Skeletal muscle tissue (tissue), 4 donors: ENCODE data around the gene HAO2. TPM values are rescaled to one million over a fixed set of nuclear protein-coding genes. Genes with fewer than 3 reads are reported as not detected.
"Not testable (repeated sequence)": the region's sequence is repeated elsewhere in the genome, so short reads cannot be mapped to it uniquely, and the experiment has no call there.

Experiments
- H3K27ac ChIP-seq: one replicate; pipeline ENCODE4 v1.7.0; 2013; ENCODE audit warnings: mild to moderate bottlenecking, low read depth, low read length, inconsistent platforms
- H3K27me3 ChIP-seq, 3 donors: one replicate each; pipeline ENCODE4 v1.7.0; 2013; ENCODE audit warnings: low read length in 3 of 3; ENCODE audit not compliant: control insufficient read depth in 3 of 3, insufficient read depth in 3 of 3
- H3K36me3 ChIP-seq, 3 donors: one replicate each; pipeline ENCODE4 v1.7.0; 2013; ENCODE audit warnings: low read length in 3 of 3; ENCODE audit not compliant: control insufficient read depth in 3 of 3, insufficient read depth in 3 of 3
- H3K4me1 ChIP-seq, 3 donors: one replicate each; pipeline ENCODE4 v1.7.0; 2013; ENCODE audit warnings: low read length in 3 of 3, mild to moderate bottlenecking in 3 of 3; ENCODE audit not compliant: control insufficient read depth in 3 of 3, insufficient read depth in 3 of 3
- H3K4me3 ChIP-seq, 3 donors: one replicate each; pipeline ENCODE4 v1.7.0; 2013; ENCODE audit warnings: low read length in 3 of 3
- H3K9ac ChIP-seq, 3 donors: one replicate each; pipeline ENCODE4 v1.7.0; 2013; ENCODE audit warnings: low read length in 3 of 3, mild to moderate bottlenecking in 3 of 3, moderate library complexity in 2 of 3, low read depth in 1 of 3
- H3K9me3 ChIP-seq, 3 donors: one replicate each; pipeline ENCODE4 v1.7.0; 2013; ENCODE audit warnings: low read length in 3 of 3; ENCODE audit not compliant: control insufficient read depth in 3 of 3
- total RNA-seq: library from RNA; depleted of rRNA; stranded (reverse); fragments of >200 nt; gene quantifications from one replicate; pipeline ENCODE4 v1.2.3, GENCODE V29; 2014
- donor health status: Osteomylitis.

HAO2 gene
- total RNA-seq, 1 donor from 2014 or later, result not detected

DNA sequence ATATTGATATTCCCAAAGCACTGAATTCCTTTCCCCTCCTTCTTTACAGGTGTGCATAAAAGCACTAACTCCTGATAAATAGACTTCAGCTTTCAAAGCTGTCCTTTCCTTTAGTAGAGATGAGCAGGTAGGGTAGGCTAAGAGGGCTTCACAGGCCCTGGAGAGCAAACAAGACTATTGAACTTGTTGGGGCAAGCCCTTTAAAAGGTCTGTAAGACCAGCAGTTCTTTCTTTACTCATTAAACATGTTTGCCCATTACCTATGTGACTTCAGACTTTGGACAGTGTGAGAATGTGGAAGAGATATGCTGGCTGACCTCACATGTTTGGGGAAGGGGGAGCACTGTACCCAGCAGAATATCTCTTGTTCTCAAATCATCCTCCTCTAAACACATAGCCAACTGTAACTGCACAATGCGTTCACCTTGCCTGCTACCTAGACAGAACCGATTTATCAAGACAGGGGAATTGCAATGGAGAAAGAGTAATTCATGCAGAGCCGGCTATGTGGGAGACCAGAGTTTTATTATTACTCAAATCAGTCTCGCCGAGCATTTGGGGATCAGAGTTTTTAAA, 27.1 kb upstream of the HAO2 start:
- Histone ChIP-seq H3K9me3 (no peaks in the 10 kb centered on the region), H3K27ac (no peak overlapping the region), H3K4me3 (no peak overlapping the region), H3K36me3 (no peaks in the 10 kb centered on the region), H3K27me3 (no peaks in the 10 kb centered on the region), H3K4me1 (no peaks in the 10 kb centered on the region), H3K9ac (no peak overlapping the region)

DNA sequence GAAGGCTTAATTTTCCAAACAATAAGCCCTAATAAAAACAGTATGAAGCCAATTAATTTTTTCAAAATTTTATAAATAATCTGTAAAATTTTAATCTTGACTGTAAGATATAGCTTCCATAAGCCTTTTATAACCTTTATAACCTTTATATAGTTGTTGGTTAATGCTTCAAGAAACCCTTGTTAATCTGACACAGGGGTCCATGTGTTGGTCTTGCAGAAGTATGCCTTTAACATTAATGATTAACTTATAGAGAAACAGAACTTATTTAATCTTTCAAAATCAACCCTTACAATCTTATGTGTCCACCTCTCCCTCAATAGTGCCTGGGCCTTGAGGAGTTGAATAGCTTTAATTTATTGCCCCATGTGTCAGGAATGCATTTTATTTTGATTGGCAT, 23.2 kb upstream of the HAO2 start:
- Histone ChIP-seq H3K9ac (no peak overlapping the region), H3K9me3 (no peaks in the 10 kb centered on the region), H3K4me3 (no peak overlapping the region), H3K27me3 (no peaks in the 10 kb centered on the region), H3K4me1 (no peaks in the 10 kb centered on the region), H3K27ac (no peak overlapping the region), H3K36me3 (no peaks in the 10 kb centered on the region)

DNA sequence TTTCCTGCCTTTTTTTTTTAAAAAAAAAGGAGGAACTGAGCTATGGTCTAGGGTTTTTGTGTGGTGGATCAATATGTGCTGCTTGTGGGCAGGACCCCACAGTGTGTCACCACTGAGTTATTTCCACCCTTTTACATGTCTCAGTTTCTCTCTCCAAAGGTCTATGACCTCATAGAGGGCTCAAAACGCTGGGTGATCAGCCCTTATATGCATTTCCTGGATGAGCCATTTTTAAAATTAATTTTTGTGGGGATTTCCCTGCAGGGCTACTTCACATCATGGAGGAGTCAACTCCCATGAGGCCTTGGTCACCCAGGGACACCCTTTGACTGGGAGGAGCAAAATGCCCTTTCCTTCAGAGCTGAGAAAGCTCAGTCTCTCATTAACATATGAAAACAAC, 20.7 kb upstream of the HAO2 start:
- Histone ChIP-seq H3K4me3 (no peak overlapping the region), H3K36me3 (no peaks in the 10 kb centered on the region), H3K27ac (no peak overlapping the region), H3K27me3 (no peaks in the 10 kb centered on the region), H3K9me3 (no peaks in the 10 kb centered on the region), H3K9ac (no peak overlapping the region), H3K4me1 (no peaks in the 10 kb centered on the region)

DNA sequence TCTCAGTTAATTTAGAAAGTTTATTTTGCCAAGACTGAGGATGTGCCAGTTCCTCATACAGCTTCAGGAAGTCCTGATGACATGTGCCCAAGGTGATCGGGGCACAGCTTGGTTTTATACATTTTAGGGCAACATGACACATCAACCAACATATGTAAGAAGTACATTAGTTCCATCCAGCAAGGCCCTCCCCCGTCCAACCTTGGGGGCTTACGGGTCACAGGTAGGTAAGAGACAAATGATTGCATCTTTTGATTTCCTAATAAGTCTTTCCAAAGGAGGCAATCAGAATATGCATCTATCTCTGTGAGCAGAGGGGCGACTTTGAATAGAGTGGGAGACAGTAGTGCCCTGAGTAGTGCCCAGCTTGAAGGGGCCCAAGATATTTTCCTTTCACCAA, 19.6 kb upstream of the HAO2 start:
- Histone ChIP-seq H3K9ac (no peak overlapping the region), H3K9me3 (no peaks in the 10 kb centered on the region), H3K27ac (no peak overlapping the region), H3K36me3 (no peaks in the 10 kb centered on the region), H3K4me1 (no peaks in the 10 kb centered on the region), H3K4me3 (no peak overlapping the region), H3K27me3 (no peaks in the 10 kb centered on the region)

DNA sequence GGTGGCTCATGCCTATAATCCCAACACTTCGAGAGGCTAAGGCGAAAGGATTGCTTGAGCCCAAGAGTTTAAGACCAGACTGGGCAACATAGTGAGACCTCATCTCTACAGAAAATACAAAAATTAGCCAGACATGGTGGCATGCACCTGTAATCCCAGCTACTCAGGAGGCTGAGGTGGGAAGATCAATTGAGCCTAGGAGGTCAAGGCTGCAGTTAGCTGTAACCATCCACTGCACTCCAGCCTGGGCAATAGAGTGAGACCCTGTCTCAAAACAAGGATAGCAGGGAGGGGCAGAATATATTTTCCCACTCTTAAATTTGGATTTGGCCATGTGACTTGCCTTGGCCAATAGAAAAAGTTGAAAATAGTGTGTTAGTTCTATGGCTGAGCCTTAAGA, 17.7 kb upstream of the HAO2 start:
- H3K27ac ChIP-seq, H3K36me3 ChIP-seq, H3K9me3 ChIP-seq, H3K4me3 ChIP-seq, H3K9ac ChIP-seq, H3K27me3 ChIP-seq, H3K4me1 ChIP-seq: not testable (repeated sequence)

DNA sequence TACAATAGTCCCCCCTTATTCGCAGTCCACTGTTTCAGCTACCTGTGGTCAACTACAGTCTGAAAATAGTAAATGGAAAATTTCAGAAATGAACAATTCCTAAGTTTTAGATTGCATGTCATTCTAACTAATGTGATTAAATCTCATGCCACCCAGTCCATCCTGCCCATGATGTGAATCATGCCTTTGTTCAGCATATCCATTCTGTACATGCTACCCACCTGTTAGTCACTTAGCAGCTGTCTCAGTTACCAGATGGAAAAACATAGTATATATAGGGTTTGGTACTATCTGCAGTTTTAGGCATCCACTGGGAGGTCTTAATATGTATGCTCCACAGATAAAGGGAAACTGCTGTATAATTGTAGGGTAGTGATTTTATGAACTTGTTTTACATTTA, 16.6 kb upstream of the HAO2 start:
- no peaks in the 10 kb centered on the region for H3K27me3 ChIP-seq
- no peak overlapping the region for H3K27ac ChIP-seq
- H3K4me1 ChIP-seq, result no peaks in the 10 kb centered on the region
- H3K4me3 ChIP-seq, result no peak overlapping the region
- no peak overlapping the region for H3K9ac ChIP-seq
- H3K9me3 ChIP-seq, result no peaks in the 10 kb centered on the region
- H3K36me3 ChIP-seq, result no peaks in the 10 kb centered on the region

DNA sequence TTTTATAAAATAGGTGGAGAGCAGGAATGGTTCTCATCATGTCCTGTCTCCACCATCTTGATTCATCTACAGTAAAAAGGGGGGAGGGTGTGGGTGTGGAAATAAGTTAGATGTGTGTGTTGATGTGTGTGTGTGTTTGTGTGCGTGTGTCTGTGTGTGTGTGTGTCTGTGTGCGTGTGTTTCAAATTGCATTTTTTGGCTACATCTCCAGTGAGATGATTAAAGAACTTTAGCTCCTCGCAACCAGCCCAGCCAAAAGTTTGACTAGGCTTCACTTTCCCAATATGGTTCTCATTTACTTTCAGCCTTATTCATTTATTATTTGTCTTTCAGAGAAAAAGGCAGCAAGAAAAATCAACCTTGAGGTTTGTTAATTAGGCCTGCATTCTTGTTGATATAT, 14.7 kb upstream of the HAO2 start:
- no peaks in the 10 kb centered on the region for H3K4me1 ChIP-seq
- H3K27ac ChIP-seq, result no peak overlapping the region
- no peaks in the 10 kb centered on the region for H3K36me3 ChIP-seq
- H3K9ac ChIP-seq, result no peak overlapping the region
- H3K4me3 ChIP-seq, result no peak overlapping the region
- no peaks in the 10 kb centered on the region for H3K9me3 ChIP-seq
- no peaks in the 10 kb centered on the region for H3K27me3 ChIP-seq

DNA sequence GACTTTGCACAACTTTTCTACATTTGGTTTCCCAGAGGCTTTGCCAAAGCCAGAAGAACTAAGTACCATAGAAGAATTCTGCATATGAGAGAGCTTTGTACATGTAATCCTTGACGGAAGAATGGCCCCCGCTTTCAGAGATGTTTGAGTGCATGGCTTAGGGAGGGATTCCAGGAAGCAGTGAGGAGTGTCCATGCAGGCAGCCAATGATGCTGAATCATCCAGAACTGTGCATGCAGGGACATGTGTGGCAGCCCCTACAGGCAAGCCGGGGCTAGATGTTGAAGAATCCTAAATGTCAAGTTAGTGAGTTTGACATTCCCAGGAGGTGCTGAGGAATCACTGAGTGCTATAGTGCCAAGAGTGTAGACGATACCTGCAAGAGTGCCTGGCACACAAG, 9.9 kb upstream of the HAO2 start:
- H3K27me3 ChIP-seq, result no peaks in the 10 kb centered on the region
- H3K9me3 ChIP-seq, result no peaks in the 10 kb centered on the region
- no peak overlapping the region for H3K4me3 ChIP-seq
- no peak overlapping the region for H3K27ac ChIP-seq
- no peak overlapping the region for H3K9ac ChIP-seq
- H3K4me1 ChIP-seq, result no peaks in the 10 kb centered on the region
- no peaks in the 10 kb centered on the region for H3K36me3 ChIP-seq

DNA sequence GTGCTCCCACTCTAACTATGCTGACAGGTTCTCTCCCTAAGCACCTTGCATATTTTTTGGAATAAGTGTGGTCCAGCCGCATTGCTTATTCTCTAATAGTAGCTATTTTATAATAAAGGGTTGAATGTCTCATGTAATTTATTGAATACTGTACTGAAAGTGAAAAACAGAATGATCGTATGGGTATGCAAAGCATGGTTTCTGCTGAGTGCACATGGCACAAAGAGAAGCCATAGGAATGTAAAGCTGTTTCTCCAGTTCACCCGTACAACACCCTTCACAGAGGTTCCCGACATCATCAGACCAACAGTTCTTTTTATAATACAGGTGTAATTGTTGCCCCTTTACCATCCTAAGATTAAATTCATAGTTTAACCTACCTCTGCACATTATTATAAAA, 8.9 kb upstream of the HAO2 start:
- Histone ChIP-seq H3K4me1 (no peaks in the 10 kb centered on the region), H3K9ac (no peak overlapping the region), H3K36me3 (no peaks in the 10 kb centered on the region), H3K27me3 (no peaks in the 10 kb centered on the region), H3K27ac (no peak overlapping the region), H3K9me3 (no peaks in the 10 kb centered on the region), H3K4me3 (no peak overlapping the region)

DNA sequence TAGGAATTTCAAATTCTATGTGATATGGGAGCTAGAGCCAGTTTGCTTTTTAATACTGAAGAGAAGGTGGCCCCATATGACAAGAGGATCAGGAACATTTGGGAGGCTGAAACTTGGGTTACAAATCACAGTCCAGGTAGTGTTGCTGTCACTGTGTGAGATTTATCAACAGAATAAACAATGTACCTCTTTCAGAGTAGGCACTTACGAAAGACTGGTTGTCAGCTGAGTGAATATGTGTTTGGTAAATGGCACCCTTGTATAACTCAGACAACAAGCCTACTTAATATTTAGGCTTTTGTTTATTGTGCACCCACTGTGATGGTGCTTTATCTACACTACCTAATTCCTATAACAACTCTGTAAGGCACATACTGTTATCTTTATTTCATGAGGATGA, 7.4 kb upstream of the HAO2 start:
- no peaks in the 10 kb centered on the region for H3K27me3 ChIP-seq
- H3K27ac ChIP-seq, result no peak overlapping the region
- no peaks in the 10 kb centered on the region for H3K36me3 ChIP-seq
- no peaks in the 10 kb centered on the region for H3K4me1 ChIP-seq
- H3K4me3 ChIP-seq, result no peak overlapping the region
- H3K9me3 ChIP-seq, result no peaks in the 10 kb centered on the region
- H3K9ac ChIP-seq, result no peak overlapping the region
